T-helper 2 cell treated with Interferon-gamma antibody and Interleukin-4, amounts not matched to agents 100 ng/mL and 5 ng/mL, for 36 hours (primary cell): Measurements from ENCODE around the gene KAZN. TPM values are rescaled to one million over a fixed set of nuclear protein-coding genes. Genes with fewer than 3 reads are reported as not detected.

Experiments
- intact Hi-C: fragments of 100-400 bp; cut with micrococcal nuclease; formaldehyde crosslinking; loops from one replicate; pipeline ENCODE4 v1.15.1; 2023
- total RNA-seq: library from RNA; stranded (reverse); gene quantifications from 2 replicates; pipeline ENCODE4 v1.2.3, GENCODE V29; 2022

The KAZN gene
- total RNA-seq, 1 donor from 2014 or later = 0.48 TPM

GRCh38 chr1:14706631-14707030, 108.1 kb downstream of the KAZN start:
- intact Hi-C loops = no loop called here

GRCh38 chr1:14707531-14708445, 109.3 kb downstream of the KAZN start:
- intact Hi-C loops = no loop called here

DNA sequence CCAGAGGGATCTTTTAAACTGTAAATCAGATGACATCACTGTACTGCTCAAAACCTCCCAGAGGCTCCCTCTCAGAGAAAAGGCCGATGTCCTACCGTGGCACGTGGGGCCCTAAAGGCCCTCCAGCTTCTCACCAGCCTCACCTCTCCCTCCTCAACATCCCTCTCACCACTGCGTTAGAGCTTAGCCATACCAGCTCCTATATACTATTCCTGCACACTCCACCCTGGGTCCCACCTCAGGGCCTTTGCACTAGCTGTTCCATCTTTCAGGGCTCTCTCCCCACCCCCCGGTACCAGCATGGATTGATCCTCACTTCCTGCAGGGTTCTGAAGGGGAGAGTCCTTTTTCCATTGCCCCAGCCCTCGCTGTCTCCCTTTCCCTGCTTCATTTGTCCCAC, 111.8 kb downstream of the KAZN start:
- intact Hi-C loops = no loop called here

DNA sequence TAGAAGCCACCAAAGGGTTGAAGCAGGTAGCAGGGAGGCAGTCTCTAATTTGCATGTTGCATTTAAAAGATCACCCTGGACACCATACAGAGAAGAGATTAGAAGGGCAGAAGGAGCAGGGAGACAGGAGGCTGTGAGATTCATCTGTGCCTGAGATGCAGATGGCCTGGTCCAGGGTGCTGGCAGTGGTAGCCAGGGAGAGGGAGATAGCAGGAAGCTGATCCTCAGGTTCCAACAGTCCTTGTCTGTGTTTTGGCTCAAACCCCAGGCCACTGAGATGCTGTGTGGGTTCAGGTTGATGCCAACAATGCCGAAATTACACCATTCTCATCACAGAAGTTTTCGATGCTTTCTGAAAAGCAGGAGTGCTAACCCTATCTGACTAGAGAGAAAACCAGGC, 113.7 kb downstream of the KAZN start:
- intact Hi-C loops = no loop called here

GRCh38 chr1:14713077-14713476, 114.6 kb downstream of the KAZN start:
- intact Hi-C loops = no loop called here

DNA sequence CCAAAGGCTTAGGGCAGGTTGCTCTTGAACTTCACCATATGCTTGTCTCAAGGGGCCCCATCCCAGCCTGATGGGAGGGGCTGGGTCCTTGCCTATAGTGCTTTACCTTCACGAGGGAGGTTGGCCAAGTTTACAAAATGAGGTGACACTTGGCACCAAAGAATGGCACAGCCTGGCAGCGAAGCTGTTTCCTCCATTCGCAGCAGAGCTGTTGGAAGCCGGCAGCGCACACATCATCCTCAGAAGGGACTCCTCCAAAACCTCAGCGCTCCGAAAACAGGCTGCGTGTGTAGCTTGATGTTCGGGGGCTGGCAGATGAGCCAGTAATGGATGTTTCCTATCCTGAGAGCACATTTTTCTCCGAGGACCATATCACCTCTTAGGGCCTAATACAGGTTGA, 116.8 kb downstream of the KAZN start:
- intact Hi-C loops = no loop called here

- intact Hi-C loops = no loop called here
These were observed 117.3 kb downstream of the KAZN start for GRCh38 chr1:14715802-14716201.

DNA sequence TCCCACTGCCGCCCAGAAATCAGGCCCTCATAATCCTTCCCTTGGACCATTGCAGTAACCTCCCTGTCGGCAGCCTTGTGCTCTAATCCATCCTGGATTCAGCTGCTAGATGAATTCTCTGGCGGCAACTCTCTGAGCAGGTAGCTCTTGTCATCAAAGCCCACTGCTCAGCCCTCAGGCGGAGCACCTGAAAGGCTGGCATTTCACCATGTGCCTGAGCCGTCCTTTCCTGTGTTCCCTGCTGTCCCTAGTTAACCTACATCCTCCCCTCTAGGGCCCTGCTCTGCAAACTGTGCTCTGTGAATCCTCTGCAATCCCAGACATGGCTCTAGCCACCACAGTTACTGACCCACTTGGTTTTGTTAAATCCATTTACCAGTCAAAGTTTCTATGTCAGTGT, 118.0 kb downstream of the KAZN start:
- intact Hi-C loops = no loop called here

DNA sequence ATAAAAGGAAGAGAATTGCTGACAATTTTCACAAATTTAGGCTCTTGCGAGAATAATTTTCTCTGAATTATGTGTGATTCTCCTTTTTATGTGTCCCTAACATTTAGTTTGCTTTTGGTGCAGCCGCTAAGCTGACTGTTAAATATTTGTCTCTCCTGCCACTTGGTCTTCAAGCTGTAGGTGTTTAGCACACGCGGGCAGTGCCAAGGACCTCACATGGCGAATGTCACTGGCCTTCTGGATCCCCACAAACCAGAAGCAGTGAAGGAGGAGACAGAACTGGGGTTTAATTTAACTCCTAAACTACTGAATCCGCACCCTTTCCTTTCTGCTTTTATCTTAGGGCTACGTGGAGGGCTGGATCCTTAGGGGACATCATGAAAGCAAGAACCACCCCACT, 120.0 kb downstream of the KAZN start:
- intact Hi-C loops = no loop called here

GRCh38 chr1:14723401-14723800, 124.9 kb downstream of the KAZN start:
- intact Hi-C loops = no loop called here

- intact Hi-C loops = no loop called here
These were observed 125.8 kb downstream of the KAZN start for GRCh38 chr1:14724246-14724645.

DNA sequence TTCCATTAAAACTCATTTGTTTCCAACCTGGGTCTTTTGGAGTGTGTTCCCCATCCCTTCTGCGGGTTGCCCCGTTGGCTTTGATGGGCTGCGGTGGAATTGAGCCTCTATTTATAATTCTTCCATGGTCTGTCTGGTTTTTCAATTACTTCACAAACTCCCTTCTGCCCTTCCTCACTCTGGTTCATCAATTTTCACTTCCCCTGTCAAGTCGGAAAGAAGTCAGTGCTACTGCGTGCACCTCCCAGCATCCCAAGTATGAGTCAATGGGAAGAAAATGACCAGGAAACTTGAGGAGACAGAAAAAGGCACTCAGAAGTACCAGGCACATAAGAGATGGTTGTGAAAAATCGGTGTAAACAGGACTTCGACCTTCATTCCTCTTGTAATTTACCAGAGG, 126.2 kb downstream of the KAZN start:
- intact Hi-C loops = no loop called here

DNA sequence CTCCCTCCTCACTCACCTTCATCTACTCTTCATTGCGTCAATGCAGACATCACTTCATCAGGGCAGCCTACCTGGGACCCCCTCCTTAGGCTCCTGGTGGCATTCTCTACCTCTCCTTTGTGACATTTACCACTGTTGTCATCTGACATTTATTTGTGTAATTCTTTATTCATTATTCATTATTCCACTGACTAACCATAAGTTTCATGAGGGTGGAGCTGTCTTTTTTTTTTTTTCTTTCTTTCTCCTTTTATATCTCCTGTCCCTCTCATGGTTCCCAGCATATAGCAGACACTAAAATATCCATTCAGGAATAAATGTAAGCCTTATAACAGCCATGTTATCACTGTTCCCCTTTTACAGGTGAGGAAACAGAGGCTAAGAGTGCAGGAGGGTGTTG, 126.8 kb downstream of the KAZN start:
- intact Hi-C loops = no loop called here

DNA sequence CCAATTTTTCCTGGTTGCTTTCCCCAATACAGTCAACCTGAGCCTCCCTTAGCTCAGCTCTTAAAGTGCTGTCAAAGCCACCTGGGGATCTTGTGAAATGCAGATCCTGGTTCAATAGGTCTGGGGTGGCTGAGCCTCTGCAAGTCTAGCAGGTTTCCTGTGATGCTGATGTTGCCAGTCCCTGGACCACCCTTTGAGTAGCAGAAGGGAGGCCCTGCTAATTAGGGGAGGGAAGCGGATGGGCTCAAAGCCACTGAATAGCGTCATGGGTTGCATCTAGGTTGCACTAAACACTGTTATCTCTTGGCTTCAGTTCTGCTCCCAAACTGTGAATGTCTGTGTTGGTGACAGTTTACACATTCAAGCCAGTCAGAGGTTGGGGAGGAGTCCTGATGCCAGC, 127.2 kb downstream of the KAZN start:
- intact Hi-C loops = no loop called here

GRCh38 chr1:14726606-14727005, 128.1 kb downstream of the KAZN start:
- intact Hi-C loops = no loop called here

GRCh38 chr1:14728516-14728915, 130.0 kb downstream of the KAZN start:
- intact Hi-C loops = no loop called here

GRCh38 chr1:14732728-14733047, 134.2 kb downstream of the KAZN start:
- intact Hi-C loops = no loop called here

GRCh38 chr1:14733048-14733778, 134.7 kb downstream of the KAZN start:
- intact Hi-C loops = no loop called here

GRCh38 chr1:14733779-14734140, 135.3 kb downstream of the KAZN start:
- intact Hi-C loops = no loop called here

GRCh38 chr1:14735841-14736240, 137.4 kb downstream of the KAZN start:
- intact Hi-C loops = no loop called here

- intact Hi-C loops = no loop called here
These were observed 139.1 kb downstream of the KAZN start for GRCh38 chr1:14737561-14738094.

DNA sequence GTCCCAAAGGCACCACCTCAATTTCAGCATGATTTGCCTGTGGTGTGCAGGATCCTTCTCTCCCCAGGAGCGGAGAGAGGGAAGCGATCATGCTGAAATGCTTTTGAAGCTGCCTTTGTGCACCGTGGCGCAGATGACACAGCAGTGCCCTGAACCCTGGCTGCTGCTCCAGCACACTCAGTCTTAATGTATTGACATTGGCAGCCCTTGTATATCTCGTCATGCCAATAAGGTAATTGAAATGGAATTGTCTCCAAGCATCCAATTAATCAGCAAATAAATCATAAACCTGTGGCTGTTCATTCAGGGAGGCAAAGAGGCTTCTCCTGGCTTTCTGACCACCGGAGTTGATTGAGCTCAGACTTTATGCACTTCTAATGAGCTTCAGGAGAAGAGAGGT, 139.8 kb downstream of the KAZN start:
- intact Hi-C loops = no loop called here

- intact Hi-C loops = no loop called here
These were observed 140.2 kb downstream of the KAZN start for GRCh38 chr1:14738647-14739046.
